ENCODE measurements around the gene TEX261.

DNA sequence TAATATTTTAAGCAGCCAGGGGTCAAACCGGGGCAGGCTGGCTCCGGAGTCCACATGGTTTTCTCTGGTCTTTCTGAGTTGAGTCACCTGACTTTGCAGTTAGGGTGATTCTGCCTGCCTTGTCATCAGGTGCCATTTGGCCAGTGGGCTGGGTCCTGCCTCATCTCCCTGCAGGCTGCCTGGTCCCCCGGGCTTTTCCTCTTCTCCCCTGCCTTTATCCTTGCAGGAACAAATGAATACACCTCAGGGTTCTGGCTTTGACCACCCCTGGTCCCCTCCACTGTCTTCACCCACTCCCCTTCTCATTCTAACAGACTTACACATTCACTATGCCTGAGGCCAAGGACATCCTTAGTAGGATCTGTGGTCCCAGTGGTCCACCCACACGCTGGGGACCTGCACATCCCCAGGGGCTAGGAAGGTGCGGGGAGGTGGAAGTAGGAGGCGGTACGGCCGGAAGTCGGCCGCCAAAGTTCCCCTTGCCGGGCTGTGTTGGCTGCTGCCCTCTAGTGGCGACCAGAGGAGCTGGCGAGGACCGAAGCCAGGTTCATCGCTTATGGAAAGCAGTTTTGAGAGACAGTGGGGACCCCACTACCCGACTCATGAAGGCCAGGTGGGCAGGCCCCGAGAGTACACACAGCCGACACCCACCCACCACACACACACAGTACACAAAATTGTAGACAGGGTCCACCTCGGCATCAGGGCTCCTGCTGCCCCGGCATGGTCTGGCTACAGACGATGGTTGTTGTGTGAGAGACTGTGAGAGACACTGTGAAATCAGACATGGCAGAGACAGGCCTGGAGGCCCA, 6.3 kb upstream of the TEX261 start:
- TF ChIP-seq POLR2A (IDR thresholded peaks at IDR 0.05; ENCODE audit: low read depth, low read length) (no peak), POLR2AphosphoS5 (IDR thresholded peaks at IDR 0.05; ENCODE audit: insufficient read depth, low read depth, low read length) (no peak), EZH2 (IDR thresholded peaks at IDR 0.05; ENCODE audit: borderline replicate concordance, low read depth, low read length, severe bottlenecking) (no peak), FOS (IDR thresholded peaks at IDR 0.05; ENCODE audit: borderline replicate concordance, insufficient read depth, low read length) (no peak)
- TF ChIP-seq, protein P1, sequence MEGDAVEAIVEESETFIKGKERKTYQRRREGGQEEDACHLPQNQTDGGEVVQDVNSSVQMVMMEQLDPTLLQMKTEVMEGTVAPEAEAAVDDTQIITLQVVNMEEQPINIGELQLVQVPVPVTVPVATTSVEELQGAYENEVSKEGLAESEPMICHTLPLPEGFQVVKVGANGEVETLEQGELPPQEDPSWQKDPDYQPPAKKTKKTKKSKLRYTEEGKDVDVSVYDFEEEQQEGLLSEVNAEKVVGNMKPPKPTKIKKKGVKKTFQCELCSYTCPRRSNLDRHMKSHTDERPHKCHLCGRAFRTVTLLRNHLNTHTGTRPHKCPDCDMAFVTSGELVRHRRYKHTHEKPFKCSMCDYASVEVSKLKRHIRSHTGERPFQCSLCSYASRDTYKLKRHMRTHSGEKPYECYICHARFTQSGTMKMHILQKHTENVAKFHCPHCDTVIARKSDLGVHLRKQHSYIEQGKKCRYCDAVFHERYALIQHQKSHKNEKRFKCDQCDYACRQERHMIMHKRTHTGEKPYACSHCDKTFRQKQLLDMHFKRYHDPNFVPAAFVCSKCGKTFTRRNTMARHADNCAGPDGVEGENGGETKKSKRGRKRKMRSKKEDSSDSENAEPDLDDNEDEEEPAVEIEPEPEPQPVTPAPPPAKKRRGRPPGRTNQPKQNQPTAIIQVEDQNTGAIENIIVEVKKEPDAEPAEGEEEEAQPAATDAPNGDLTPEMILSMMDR (IDR thresholded peaks at IDR 0.05; ENCODE audit: extremely low read depth in 1 of 2, insufficient read depth in 1 of 2, low read depth in 1 of 2, low read length in 2 of 2) = peak; percentile 95 to 97
- TF ChIP-seq, protein P2, sequence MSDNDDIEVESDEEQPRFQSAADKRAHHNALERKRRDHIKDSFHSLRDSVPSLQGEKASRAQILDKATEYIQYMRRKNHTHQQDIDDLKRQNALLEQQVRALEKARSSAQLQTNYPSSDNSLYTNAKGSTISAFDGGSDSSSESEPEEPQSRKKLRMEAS (IDR thresholded peaks at IDR 0.05; ENCODE audit: insufficient read depth, insufficient read length) = no peak

Data from endothelial cell of umbilical vein (primary cell).